Prostate gland (tissue), 2 donors: ENCODE measurements around the gene NOTUM. TPM values are rescaled to one million over a fixed set of nuclear protein-coding genes. Genes with fewer than 3 reads are reported as not detected.

ENCODE experiments used
- DNase-seq: peaks from one replicate; pipeline ENCODE4 v3.0.0-alpha.2; 2019; ENCODE audit warnings: low spot score
- H3K27ac ChIP-seq, 2 donors: fragments of 200-600 bp; sonication (generic); 2 replicates each; pipeline ENCODE4 v1.5.1; 2017 to 2019
- H3K27me3 ChIP-seq: fragments of 200-600 bp; sonication (generic); replicated peaks from 2 replicates; pipeline ENCODE4 v1.5.1; 2019; ENCODE audit not compliant: insufficient read depth
- H3K36me3 ChIP-seq, 2 donors: fragments of 200-600 bp; sonication (generic); 1 replicate in 1 of 2; 2 replicates in 1 of 2; pipeline versions ENCODE4 v1.5.1 to v1.8.1; 2017 to 2019
- H3K4me1 ChIP-seq: fragments of 200-600 bp; sonication (generic); replicated peaks from 2 replicates; pipeline ENCODE4 v1.5.1; 2019
- H3K4me3 ChIP-seq, 2 donors: fragments of 200-600 bp; sonication (generic); 2 replicates each; pipeline ENCODE4 v1.5.1; 2017 to 2019
- H3K9me3 ChIP-seq: fragments of 200-600 bp; sonication (generic); 2 replicates; pipeline ENCODE4 v1.5.1; 2017
- POLR2A ChIP-seq: fragments of 450-650 bp; IDR thresholded peaks from one replicate; pipeline ENCODE4 v1.6.1; 2016; ENCODE audit warnings: antibody characterized with exemption, mild to moderate bottlenecking
- POLR2AphosphoS5 ChIP-seq: sonication (generic); formaldehyde crosslinking; IDR thresholded peaks from one replicate; pipeline ENCODE4 v1.6.1; 2017; ENCODE audit warnings: antibody characterized with exemption
- WGBS: methylation state at CpG from one replicate; pipeline ENCODE4 v1.1.5; 2018; 5-methylcytosine and 5-hydroxymethylcytosine counted together
- intact Hi-C: fragments of 100-400 bp; cut with DNase I; formaldehyde crosslinking; loops from one replicate; pipeline ENCODE4 v1.14.2; 2022
- total RNA-seq, 2 donors: library from RNA; depleted of rRNA; stranded (reverse); fragments of >200 nt; gene quantifications; one replicate each; pipeline ENCODE4 v1.1.0, GENCODE V29; 2016
- TF ChIP-seq, protein P1 (sequence below), 4 experiments: fragments of 200-600 bp in 2 of 4; fragments of 450-650 bp in 2 of 4; sonication (generic) in 2 of 4; IDR thresholded peaks; 1 replicate in 3 of 4; 2 replicates in 1 of 4; pipeline ENCODE4 v1.5.1; 2016 to 2019; ENCODE audit warnings: antibody characterized with exemption in 4 of 4, mild to moderate bottlenecking in 2 of 4, moderate library complexity in 2 of 4

NOTUM gene
- total RNA-seq, 2 donors from 2014 or later, result 0.50 to 8.3 TPM

DNA sequence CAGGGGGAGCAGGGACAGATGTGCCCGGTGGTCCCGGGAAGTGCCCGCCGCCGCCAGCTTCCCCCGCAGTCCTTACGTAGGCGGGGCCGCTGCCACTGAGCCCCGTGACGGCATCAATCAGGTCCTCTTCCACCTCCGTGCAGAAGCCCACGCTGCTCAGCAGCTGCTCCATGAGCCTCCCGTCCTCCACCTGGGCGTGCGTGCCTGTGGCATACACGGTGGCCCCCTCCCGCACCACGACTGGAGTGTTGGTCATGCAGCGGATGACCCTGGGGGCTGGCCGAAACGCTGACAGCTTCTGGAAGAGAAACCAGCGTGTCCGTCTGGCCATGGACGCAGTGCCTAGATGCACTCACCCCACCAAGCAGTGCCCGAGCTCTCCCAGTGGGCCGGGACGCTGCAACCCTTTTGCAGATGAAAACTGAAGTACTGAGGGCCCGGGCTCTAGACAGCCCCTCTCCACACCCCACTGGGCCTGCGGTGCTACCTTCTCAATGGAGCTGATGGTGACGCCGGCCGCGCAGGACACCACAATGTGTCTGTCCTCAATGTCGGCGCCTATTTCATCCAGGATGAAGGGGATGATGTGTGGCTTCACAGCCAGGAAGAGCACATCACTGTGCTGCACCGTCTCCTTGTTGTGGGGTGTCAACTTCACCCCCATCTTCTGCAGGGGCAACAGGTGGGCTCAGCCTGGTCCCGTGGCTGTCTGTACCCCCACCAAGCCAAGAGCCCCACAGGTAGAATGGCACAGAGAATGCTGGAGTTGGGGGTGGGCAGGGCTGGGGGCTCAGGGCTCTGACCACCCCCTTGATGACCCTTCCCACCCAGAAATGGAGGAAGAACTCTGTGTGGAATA is 25.9 kb downstream of the NOTUM start:
- H3K27me3 ChIP-seq, result no peaks in the 10 kb centered on the region
- no peak overlapping the region for H3K27ac ChIP-seq
- DNase-seq, result no peak
- intact Hi-C loops, result no loop called here
- H3K36me3 ChIP-seq, result no peaks in the 10 kb centered on the region
- H3K9me3 ChIP-seq, result no peaks in the 10 kb centered on the region
- H3K4me1 ChIP-seq, result no peaks in the 10 kb centered on the region
- no peak overlapping the region for H3K4me3 ChIP-seq
- WGBS, result 89% methylated on average over 38 of the region's 38 CpGs
- TF ChIP-seq, protein P1, sequence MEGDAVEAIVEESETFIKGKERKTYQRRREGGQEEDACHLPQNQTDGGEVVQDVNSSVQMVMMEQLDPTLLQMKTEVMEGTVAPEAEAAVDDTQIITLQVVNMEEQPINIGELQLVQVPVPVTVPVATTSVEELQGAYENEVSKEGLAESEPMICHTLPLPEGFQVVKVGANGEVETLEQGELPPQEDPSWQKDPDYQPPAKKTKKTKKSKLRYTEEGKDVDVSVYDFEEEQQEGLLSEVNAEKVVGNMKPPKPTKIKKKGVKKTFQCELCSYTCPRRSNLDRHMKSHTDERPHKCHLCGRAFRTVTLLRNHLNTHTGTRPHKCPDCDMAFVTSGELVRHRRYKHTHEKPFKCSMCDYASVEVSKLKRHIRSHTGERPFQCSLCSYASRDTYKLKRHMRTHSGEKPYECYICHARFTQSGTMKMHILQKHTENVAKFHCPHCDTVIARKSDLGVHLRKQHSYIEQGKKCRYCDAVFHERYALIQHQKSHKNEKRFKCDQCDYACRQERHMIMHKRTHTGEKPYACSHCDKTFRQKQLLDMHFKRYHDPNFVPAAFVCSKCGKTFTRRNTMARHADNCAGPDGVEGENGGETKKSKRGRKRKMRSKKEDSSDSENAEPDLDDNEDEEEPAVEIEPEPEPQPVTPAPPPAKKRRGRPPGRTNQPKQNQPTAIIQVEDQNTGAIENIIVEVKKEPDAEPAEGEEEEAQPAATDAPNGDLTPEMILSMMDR (IDR thresholded peaks at IDR 0.05), result no peak
- no peak for TF ChIP-seq POLR2AphosphoS5
- TF ChIP-seq POLR2A, result no peak

DNA sequence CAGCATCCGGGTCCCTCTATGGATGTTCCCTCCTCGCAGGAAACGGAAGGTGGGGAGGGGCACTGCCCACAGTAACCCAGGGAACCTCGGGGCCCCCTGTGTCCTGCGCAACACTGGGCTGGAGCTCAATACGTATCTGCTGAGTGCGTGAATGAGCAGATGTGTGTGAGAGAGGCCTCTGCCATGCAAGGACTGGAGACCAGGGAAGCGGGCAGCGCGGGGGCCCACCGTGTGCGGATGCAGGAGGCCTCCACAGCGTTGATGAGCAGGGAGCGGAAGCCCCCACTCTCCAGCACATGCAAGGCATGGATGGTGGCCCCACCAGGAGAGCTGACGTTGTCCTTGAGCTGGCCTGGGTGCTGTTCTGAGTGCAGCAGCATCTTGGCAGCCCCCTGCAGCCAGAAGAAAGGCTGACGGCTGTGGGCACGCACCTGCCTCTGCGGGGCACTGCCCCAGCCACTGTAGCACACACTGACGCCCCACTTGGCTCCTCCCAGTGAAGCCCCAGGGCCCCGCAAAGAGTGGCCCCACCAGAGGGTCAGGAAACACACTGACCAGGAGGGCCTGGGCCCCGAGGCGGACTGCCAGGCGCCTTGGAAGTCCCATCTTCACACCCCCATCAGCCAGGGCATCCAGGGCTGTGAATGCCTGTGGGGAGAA is 26.8 kb downstream of the NOTUM start:
- no peaks in the 10 kb centered on the region for H3K36me3 ChIP-seq
- no peak overlapping the region for H3K4me3 ChIP-seq
- TF ChIP-seq POLR2A (no peak), POLR2AphosphoS5 (no peak)
- TF ChIP-seq, protein P1 (IDR thresholded peaks at IDR 0.05), result no peak
- no peaks in the 10 kb centered on the region for H3K9me3 ChIP-seq
- DNase-seq, result no peak
- WGBS, result 80% methylated on average over 21 of the region's 23 CpGs
- intact Hi-C loops, result no loop called here
- no peak overlapping the region for H3K27ac ChIP-seq
- no peaks in the 10 kb centered on the region for H3K27me3 ChIP-seq
- no peaks in the 10 kb centered on the region for H3K4me1 ChIP-seq

DNA sequence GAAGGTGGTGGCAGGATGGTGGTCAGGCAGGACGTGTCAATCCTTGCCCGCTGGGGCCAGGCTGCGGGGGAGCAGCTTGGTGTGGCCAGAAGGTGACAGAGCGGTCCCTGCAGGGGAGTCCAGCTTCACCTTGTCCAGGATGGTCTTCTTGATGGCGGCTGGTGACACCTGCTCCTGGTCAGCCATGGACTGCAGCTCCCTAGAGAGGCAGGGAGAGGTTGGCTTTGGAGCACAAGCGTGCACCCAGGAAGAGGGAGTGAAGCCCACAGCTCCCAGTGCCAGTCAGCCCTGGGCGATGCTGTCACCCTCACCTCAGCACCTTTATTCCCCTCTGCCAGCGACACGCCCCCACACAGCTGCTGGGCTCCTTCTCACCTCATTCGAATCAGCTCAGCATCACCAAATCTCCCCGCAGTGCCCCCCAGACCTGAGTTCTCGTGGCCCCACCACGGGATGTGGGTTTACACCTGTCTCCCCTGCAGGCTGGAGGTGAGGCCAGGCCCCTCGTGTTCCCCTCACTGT is 27.7 kb downstream of the NOTUM start:
- intact Hi-C loops, result no loop called here
- Histone ChIP-seq H3K27ac (no peak overlapping the region), H3K4me1 (peaks cover 6% of the 10 kb centered on the region), H3K36me3 (no peaks in the 10 kb centered on the region), H3K4me3 (no peak overlapping the region), H3K9me3 (no peaks in the 10 kb centered on the region), H3K27me3 (no peaks in the 10 kb centered on the region)
- WGBS, result 91% methylated on average over 14 of the region's 14 CpGs
- no peak for DNase-seq
- TF ChIP-seq POLR2A, result no peak
- TF ChIP-seq, protein P1 (IDR thresholded peaks at IDR 0.05), result no peak
- TF ChIP-seq POLR2AphosphoS5, result no peak

DNA sequence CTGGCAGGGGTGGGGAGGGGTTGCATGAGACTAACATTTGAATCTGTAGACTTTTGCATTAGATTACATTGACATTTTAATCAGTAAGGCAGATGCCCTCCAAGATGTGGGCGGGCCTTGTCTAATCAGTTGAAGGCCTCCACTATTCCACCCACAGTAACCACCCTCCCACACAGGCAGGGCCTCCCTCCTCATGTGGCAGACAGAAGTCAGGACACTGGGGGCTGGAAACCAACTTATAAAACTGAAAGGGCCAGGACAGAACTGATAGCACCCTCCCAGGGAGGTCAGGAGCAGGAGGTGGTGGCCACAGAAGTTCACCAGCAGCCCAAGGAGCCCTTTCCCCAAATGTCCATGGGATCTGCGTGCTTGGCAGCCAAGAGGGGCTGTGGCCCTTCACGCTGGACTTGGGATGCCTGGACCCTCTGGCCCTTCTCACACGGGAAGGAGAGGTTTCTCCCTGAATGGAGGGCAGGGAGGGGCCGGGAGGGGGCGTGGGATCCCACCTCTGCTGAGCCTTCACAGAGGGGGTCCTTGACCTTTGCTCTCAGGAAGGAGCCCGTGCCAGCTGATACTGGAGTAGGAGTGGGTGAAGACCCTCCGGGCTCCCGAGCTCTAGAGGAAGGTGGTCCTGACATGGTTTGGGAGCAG is 28.5 kb downstream of the NOTUM start:
- Histone ChIP-seq H3K27ac (no peak overlapping the region), H3K4me1 (peaks cover 8% of the 10 kb centered on the region), H3K36me3 (no peaks in the 10 kb centered on the region), H3K4me3 (no peak overlapping the region), H3K9me3 (no peaks in the 10 kb centered on the region), H3K27me3 (no peaks in the 10 kb centered on the region)
- WGBS, result 84% methylated on average over 9 of the region's 9 CpGs
- intact Hi-C loops, result no loop called here
- TF ChIP-seq, protein P1 (IDR thresholded peaks at IDR 0.05), result no peak
- TF ChIP-seq POLR2A (no peak), POLR2AphosphoS5 (no peak)
- no peak for DNase-seq
